ENCODE measurements around the gene HCFC1R1.
A peak's percentile ranks its signal among the peaks of the same experiment; 100 is the strongest.
"Not testable (repeated sequence)": the region's sequence is repeated elsewhere in the genome, so short reads cannot be mapped to it uniquely, and the experiment has no call there.

Gene HCFC1R1

DNA sequence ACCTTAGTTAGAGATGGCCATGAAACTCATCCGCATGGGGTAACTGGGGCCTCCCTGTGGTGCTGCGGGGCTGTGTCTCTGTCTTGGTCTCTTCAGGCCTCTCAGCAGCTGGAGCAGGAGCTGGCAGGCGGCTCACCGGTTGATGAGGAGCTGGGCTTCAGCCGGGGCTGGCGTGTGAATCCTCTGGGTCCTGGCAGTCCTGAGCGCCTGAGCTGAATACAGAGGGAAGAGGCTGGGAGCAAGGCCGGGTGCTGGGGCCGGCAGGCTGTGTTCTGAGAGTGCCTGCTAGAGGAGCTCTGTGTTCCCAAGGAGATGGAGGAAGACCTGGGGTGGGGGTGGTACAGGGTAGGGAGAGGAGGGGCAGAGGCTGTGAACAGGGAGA is 32.0 kb upstream of the HCFC1R1 start:
- H3K79me1 ChIP-seq (ENCODE audit: low read depth, low read length); H2BK15ac ChIP-seq (ENCODE audit: low read length); H2BK120ac ChIP-seq (ENCODE audit: low read depth, low read length); H3K9ac ChIP-seq (ENCODE audit: low read depth, low read length, poor library complexity); H3K4me1 ChIP-seq (ENCODE audit: control insufficient read depth in 2 of 2, insufficient read depth in 1 of 2, low read depth in 1 of 2, low read length in 2 of 2); H3K4me2 ChIP-seq (ENCODE audit: insufficient read depth, low read length, poor library complexity, severe bottlenecking); DNase-seq (ENCODE audit: low spot score); H4K91ac ChIP-seq (ENCODE audit: low read depth, low read length, poor library complexity); H4K8ac ChIP-seq (ENCODE audit: low read depth, low read length); H2BK12ac ChIP-seq (ENCODE audit: low read length); H3K27ac ChIP-seq (replicated peaks; ENCODE audit: low read length); H2BK5ac ChIP-seq (ENCODE audit: low read length); H3K9me3 ChIP-seq (replicated peaks in 1 of 2; ENCODE audit: control insufficient read depth in 2 of 2, insufficient read depth in 1 of 2, low read depth in 1 of 2, low read length in 2 of 2); H2AFZ ChIP-seq (ENCODE audit: low read length); H2AK5ac ChIP-seq (ENCODE audit: low read depth, low read length); H3K4me3 ChIP-seq (ENCODE audit: low read length in 2 of 2); H3K23ac ChIP-seq (ENCODE audit: low read depth, low read length, poor library complexity); H3K18ac ChIP-seq (ENCODE audit: low read length); H3K4ac ChIP-seq (ENCODE audit: low read length); H3K14ac ChIP-seq (ENCODE audit: low read length): not testable (repeated sequence)
- peaks cover 7 to 12% of the 10 kb centered on the region in 2 donors for H3K36me3 ChIP-seq (replicated peaks in 1 of 2; ENCODE audit: control insufficient read depth in 2 of 2, insufficient read depth in 2 of 2, low read length in 2 of 2)
- H3K27me3 ChIP-seq (ENCODE audit: control insufficient read depth in 3 of 3, insufficient read depth in 3 of 3, low read depth in 1 of 3, low read length in 3 of 3), result peaks cover 0 to 17% (median 0%) of the 10 kb centered on the region in 3 experiments
- no CpG with 5 or more reads among the region's 9 CpGs for WGBS, 2 donors (ENCODE audit: extremely low coverage in 2 of 2, insufficient read length in 2 of 2, insufficient replicate concordance in 1 of 2)

GRCh38 chr16:3054965-3055733 is 31.4 kb upstream of the HCFC1R1 start:
- no CpG with 5 or more reads among the region's 17 CpGs for WGBS, 2 donors (ENCODE audit: extremely low coverage in 2 of 2, insufficient read length in 2 of 2, insufficient replicate concordance in 1 of 2)
- H3K4me2 ChIP-seq (ENCODE audit: insufficient read depth, low read length, poor library complexity, severe bottlenecking), result no peak overlapping the region
- H4K91ac ChIP-seq (ENCODE audit: low read depth, low read length, poor library complexity), result no peak overlapping the region
- H3K27me3 ChIP-seq (ENCODE audit: control insufficient read depth in 3 of 3, insufficient read depth in 3 of 3, low read depth in 1 of 3, low read length in 3 of 3), result peaks cover 0 to 18% (median 0%) of the 10 kb centered on the region in 3 experiments
- H3K14ac ChIP-seq (ENCODE audit: low read length), result no peak overlapping the region
- H3K4ac ChIP-seq (ENCODE audit: low read length), result no peak overlapping the region
- H3K27ac ChIP-seq (replicated peaks; ENCODE audit: low read length), result no peak overlapping the region
- H3K36me3 ChIP-seq (replicated peaks in 1 of 2; ENCODE audit: control insufficient read depth in 2 of 2, insufficient read depth in 2 of 2, low read length in 2 of 2), result peaks cover 7 to 12% of the 10 kb centered on the region in 2 donors
- no peak overlapping the region for H3K23ac ChIP-seq (ENCODE audit: low read depth, low read length, poor library complexity)
- H3K18ac ChIP-seq (ENCODE audit: low read length), result no peak overlapping the region
- H2BK12ac ChIP-seq (ENCODE audit: low read length), result no peak overlapping the region
- no peak overlapping the region for H2BK15ac ChIP-seq (ENCODE audit: low read length)
- H2AK5ac ChIP-seq (ENCODE audit: low read depth, low read length), result no peak overlapping the region
- H3K79me1 ChIP-seq (ENCODE audit: low read depth, low read length), result peaks cover 1% of the 10 kb centered on the region
- no peak overlapping the region for H2BK120ac ChIP-seq (ENCODE audit: low read depth, low read length)
- no peak overlapping the region for H3K9ac ChIP-seq (ENCODE audit: low read depth, low read length, poor library complexity)
- H3K4me3 ChIP-seq (ENCODE audit: low read length in 2 of 2), result no peak overlapping the region
- H3K9me3 ChIP-seq (replicated peaks in 1 of 2; ENCODE audit: control insufficient read depth in 2 of 2, insufficient read depth in 1 of 2, low read depth in 1 of 2, low read length in 2 of 2), result peaks cover 0 to 2% of the 10 kb centered on the region in 2 donors
- peaks cover 5 to 7% of the 10 kb centered on the region in 2 donors for H3K4me1 ChIP-seq (ENCODE audit: control insufficient read depth in 2 of 2, insufficient read depth in 1 of 2, low read depth in 1 of 2, low read length in 2 of 2)
- H4K8ac ChIP-seq (ENCODE audit: low read depth, low read length), result peak overlapping the region; percentile 17
- H2BK5ac ChIP-seq (ENCODE audit: low read length), result no peak overlapping the region
- DNase-seq (ENCODE audit: low spot score), result no peak
- no peak overlapping the region for H2AFZ ChIP-seq (ENCODE audit: low read length)

DNA sequence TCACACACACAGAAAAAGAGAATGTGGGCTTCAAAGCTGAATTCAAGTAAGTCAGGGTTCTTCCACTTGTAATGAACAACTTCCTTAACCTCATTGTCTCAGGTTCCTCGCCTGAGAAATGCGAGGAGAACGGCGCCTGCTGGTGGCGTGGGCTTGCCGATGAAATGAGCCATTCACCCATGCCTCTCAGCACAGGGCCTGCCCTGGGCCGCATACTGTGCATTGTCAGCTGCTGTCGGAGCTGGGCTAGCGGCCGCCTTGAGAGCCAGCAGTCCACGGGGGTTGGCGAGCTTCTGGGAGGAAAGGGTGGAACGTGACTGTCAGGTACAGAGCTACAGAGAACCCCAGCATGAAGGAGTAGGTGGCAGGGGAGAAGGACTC is 29.6 kb upstream of the HCFC1R1 start:
- H3K27ac ChIP-seq (replicated peaks; ENCODE audit: low read length); H2AFZ ChIP-seq (ENCODE audit: low read length); H2BK5ac ChIP-seq (ENCODE audit: low read length); H3K4ac ChIP-seq (ENCODE audit: low read length); H3K4me1 ChIP-seq (ENCODE audit: control insufficient read depth in 2 of 2, insufficient read depth in 1 of 2, low read depth in 1 of 2, low read length in 2 of 2); H3K4me2 ChIP-seq (ENCODE audit: insufficient read depth, low read length, poor library complexity, severe bottlenecking); H3K9me3 ChIP-seq (replicated peaks in 1 of 2; ENCODE audit: control insufficient read depth in 2 of 2, insufficient read depth in 1 of 2, low read depth in 1 of 2, low read length in 2 of 2); H4K91ac ChIP-seq (ENCODE audit: low read depth, low read length, poor library complexity); H2AK5ac ChIP-seq (ENCODE audit: low read depth, low read length); H4K8ac ChIP-seq (ENCODE audit: low read depth, low read length); H3K14ac ChIP-seq (ENCODE audit: low read length); H3K79me1 ChIP-seq (ENCODE audit: low read depth, low read length); DNase-seq (ENCODE audit: low spot score); H3K4me3 ChIP-seq (ENCODE audit: low read length in 2 of 2); H3K18ac ChIP-seq (ENCODE audit: low read length); H2BK120ac ChIP-seq (ENCODE audit: low read depth, low read length); H2BK12ac ChIP-seq (ENCODE audit: low read length); H2BK15ac ChIP-seq (ENCODE audit: low read length); H3K23ac ChIP-seq (ENCODE audit: low read depth, low read length, poor library complexity); H3K9ac ChIP-seq (ENCODE audit: low read depth, low read length, poor library complexity): not testable (repeated sequence)
- no CpG with 5 or more reads among the region's 13 CpGs for WGBS, 2 donors (ENCODE audit: extremely low coverage in 2 of 2, insufficient read length in 2 of 2, insufficient replicate concordance in 1 of 2)
- peaks cover 0 to 27% (median 5%) of the 10 kb centered on the region in 3 experiments for H3K27me3 ChIP-seq (ENCODE audit: control insufficient read depth in 3 of 3, insufficient read depth in 3 of 3, low read depth in 1 of 3, low read length in 3 of 3)
- peaks cover 7 to 12% of the 10 kb centered on the region in 2 donors for H3K36me3 ChIP-seq (replicated peaks in 1 of 2; ENCODE audit: control insufficient read depth in 2 of 2, insufficient read depth in 2 of 2, low read length in 2 of 2)

GRCh38 chr16:3052571-3053329 is 29.0 kb upstream of the HCFC1R1 start:
- WGBS, 2 donors (ENCODE audit: extremely low coverage in 2 of 2, insufficient read length in 2 of 2, insufficient replicate concordance in 1 of 2), result no CpG with 5 or more reads among the region's 12 CpGs
- H3K9me3 ChIP-seq (replicated peaks in 1 of 2; ENCODE audit: control insufficient read depth in 2 of 2, insufficient read depth in 1 of 2, low read depth in 1 of 2, low read length in 2 of 2); H4K8ac ChIP-seq (ENCODE audit: low read depth, low read length); H4K91ac ChIP-seq (ENCODE audit: low read depth, low read length, poor library complexity); H3K18ac ChIP-seq (ENCODE audit: low read length); H3K9ac ChIP-seq (ENCODE audit: low read depth, low read length, poor library complexity); H2AFZ ChIP-seq (ENCODE audit: low read length); H3K23ac ChIP-seq (ENCODE audit: low read depth, low read length, poor library complexity); H3K27ac ChIP-seq (replicated peaks; ENCODE audit: low read length); H3K4me2 ChIP-seq (ENCODE audit: insufficient read depth, low read length, poor library complexity, severe bottlenecking); H2BK120ac ChIP-seq (ENCODE audit: low read depth, low read length); H2BK5ac ChIP-seq (ENCODE audit: low read length); H3K4ac ChIP-seq (ENCODE audit: low read length); H3K14ac ChIP-seq (ENCODE audit: low read length); H2BK12ac ChIP-seq (ENCODE audit: low read length); H2AK5ac ChIP-seq (ENCODE audit: low read depth, low read length); H3K79me1 ChIP-seq (ENCODE audit: low read depth, low read length); DNase-seq (ENCODE audit: low spot score); H2BK15ac ChIP-seq (ENCODE audit: low read length); H3K4me1 ChIP-seq (ENCODE audit: control insufficient read depth in 2 of 2, insufficient read depth in 1 of 2, low read depth in 1 of 2, low read length in 2 of 2); H3K4me3 ChIP-seq (ENCODE audit: low read length in 2 of 2): not testable (repeated sequence)
- peaks cover 7 to 12% of the 10 kb centered on the region in 2 donors for H3K36me3 ChIP-seq (replicated peaks in 1 of 2; ENCODE audit: control insufficient read depth in 2 of 2, insufficient read depth in 2 of 2, low read length in 2 of 2)
- H3K27me3 ChIP-seq (ENCODE audit: control insufficient read depth in 3 of 3, insufficient read depth in 3 of 3, low read depth in 1 of 3, low read length in 3 of 3), result peaks cover 0 to 27% (median 9%) of the 10 kb centered on the region in 3 experiments

All from neuronal stem cell (in vitro differentiated cells).